ENCODE data around the gene ALDH1L1. TPM values are rescaled to one million over a fixed set of nuclear protein-coding genes. Genes with fewer than 3 reads are reported as not detected.

The ALDH1L1 gene
- total and polyA plus RNA-seq, 9 of the 15 experiments (the other 6 are each of a cell fraction or from before 2014, with no cell fraction given): 0.06 to 1.9 (median 0.57) TPM; not detected in 1

GRCh38 chr3:126126811-126127431 is 53.5 kb downstream of the ALDH1L1 start:
- 0% methylated on average over 9 of the region's 10 CpGs for WGBS (ENCODE audit: insufficient coverage, low coverage, missing lambda C conversion rate)
- FAIRE-seq (no peak), ATAC-seq (no peak), DNase-seq (ENCODE audit: extremely low read depth in 1 of 4, low spot score in 3 of 4) (no peak)
- no TSS peak for BruUV-seq (replicated peaks)
- Histone ChIP-seq H3K27ac (ENCODE audit: extremely low read depth, low read depth, low read length) (no peak overlapping the region), H3K4me2 (ENCODE audit: insufficient read depth, low read length) (no peak overlapping the region), H2AFZ (ENCODE audit: low read depth, low read length) (no peak overlapping the region), H3K9ac (ENCODE audit: insufficient read depth in 1 of 2, low read depth in 2 of 2, low read length in 2 of 2) (no peak overlapping the region), H3K9me3 (replicated peaks; ENCODE audit: control insufficient read depth, insufficient read depth, low read depth, low read length) (no peaks in the 10 kb centered on the region), H3K36me3 (ENCODE audit: control insufficient read depth, insufficient read depth, low read length) (no peaks in the 10 kb centered on the region), H3K4me3 (no peak overlapping the region), H3K79me2 (ENCODE audit: control insufficient read depth, insufficient read depth, low read length) (no peaks in the 10 kb centered on the region), H4K20me1 (replicated peaks; ENCODE audit: control insufficient read depth, insufficient read depth, low read length) (no peaks in the 10 kb centered on the region), H3K9me1 (ENCODE audit: control insufficient read depth, insufficient read depth, low read length) (no peaks in the 10 kb centered on the region), H3K4me1 (replicated peaks in 1 of 2; ENCODE audit: control insufficient read depth in 2 of 2, insufficient read depth in 2 of 2, low read length in 2 of 2) (no peaks in the 10 kb centered on the region), H3K27me3 (ENCODE audit: control insufficient read depth in 2 of 2, insufficient read depth in 2 of 2, low read length in 2 of 2) (peaks cover 0 to 25% of the 10 kb centered on the region in 2 experiments; a peak in 2 of 5 replicates)
- CTCF ChIA-PET (ENCODE audit: low intra/inter-chr PET ratio): no interaction called here
- in situ Hi-C loops (cut with MboI) (loop anchor here (25.0 kb wide), 1 partner anchor 260 kb away; the partner anchor contains the start of gene CFAP100), intact Hi-C loops (cut with micrococcal nuclease) (no loop called here)
- TF ChIP-seq MBD1 (CRISPR knock-in tag; IDR thresholded peaks at IDR 0.05): no peak
- no peak for TF ChIP-seq ZNF121 (CRISPR knock-in tag; conservative IDR thresholded peaks at IDR 0.05)
- TF ChIP-seq NFRKB (IDR thresholded peaks at IDR 0.05; ENCODE audit: low read depth): no peak
- no peak for TF ChIP-seq GTF2E2 (tag; IDR thresholded peaks at IDR 0.05)
- no peak for TF ChIP-seq ZNF592 (IDR thresholded peaks at IDR 0.05)
- POLR2A ChIA-PET: no interaction called here
